Ishikawa (cell line): Measurements from ENCODE around the gene RCC1.
A peak's percentile ranks its signal among the peaks of the same experiment; 100 is the strongest.

Source experiments
- CEBPB ChIP-seq: IDR thresholded peaks from 2 replicates; pipeline ENCODE4 v1.6.1; 2012
- CREB1 ChIP-seq: IDR thresholded peaks from 2 replicates; pipeline ENCODE4 v1.6.1; 2012; ENCODE audit warnings: low read depth
- EGR1 ChIP-seq: IDR thresholded peaks from 2 replicates; pipeline ENCODE4 v1.6.1; 2012
- EP300 ChIP-seq: IDR thresholded peaks from 2 replicates; pipeline ENCODE4 v1.6.1; 2012; ENCODE audit warnings: borderline replicate concordance
- FOXM1 ChIP-seq: IDR thresholded peaks from 2 replicates; pipeline ENCODE4 v1.6.1; 2012; ENCODE audit warnings: low read depth, borderline replicate concordance
- MAX ChIP-seq: IDR thresholded peaks from 2 replicates; pipeline ENCODE4 v1.6.1; 2012
- NFIC ChIP-seq: IDR thresholded peaks from 2 replicates; pipeline ENCODE4 v1.6.1; 2012
- RAD21 ChIP-seq: IDR thresholded peaks from 2 replicates; pipeline ENCODE4 v1.6.1; 2012; ENCODE audit warnings: low read depth
- REST ChIP-seq: IDR thresholded peaks from 2 replicates; pipeline ENCODE4 v1.6.1; 2012; ENCODE audit warnings: low read depth, mild to moderate bottlenecking
- TAF1 ChIP-seq: IDR thresholded peaks from 2 replicates; pipeline ENCODE4 v1.6.1; 2012; ENCODE audit warnings: low read depth, mild to moderate bottlenecking
- TCF12 ChIP-seq: IDR thresholded peaks from 2 replicates; pipeline ENCODE4 v1.6.1; 2012; ENCODE audit warnings: low read depth
- TEAD4 ChIP-seq: IDR thresholded peaks from 2 replicates; pipeline ENCODE4 v1.6.1; 2012
- YY1 ChIP-seq: IDR thresholded peaks from 2 replicates; pipeline ENCODE4 v1.6.1; 2012; ENCODE audit warnings: low read depth
- ZBTB7A ChIP-seq: IDR thresholded peaks from 2 replicates; pipeline ENCODE4 v1.6.1; 2012; ENCODE audit warnings: low read depth
- TF ChIP-seq, protein P1 (sequence below): IDR thresholded peaks from 2 replicates; pipeline ENCODE4 v1.6.1; 2012

The RCC1 gene

DNA sequence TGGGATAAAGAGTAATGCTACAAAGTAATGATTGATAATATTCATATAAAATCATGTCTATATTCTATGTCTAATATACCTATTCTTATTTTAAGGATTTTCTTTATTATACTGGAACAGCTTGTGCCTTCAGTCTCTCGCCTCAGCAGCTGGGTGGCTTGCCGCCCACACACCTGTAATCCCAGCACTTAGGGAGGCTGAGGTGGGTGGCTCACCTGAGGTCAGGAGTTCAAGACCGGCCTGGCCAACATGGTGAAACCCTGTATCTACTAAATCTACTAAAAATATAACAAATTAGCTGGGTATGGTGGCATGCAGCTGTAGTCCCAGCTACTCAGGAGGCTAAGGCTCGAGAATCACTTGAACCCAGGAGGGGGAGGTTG lies 39.4 kb downstream of the RCC1 start:
- TF ChIP-seq REST (no peak), MAX (no peak), FOXM1 (no peak), TAF1 (no peak), CEBPB (no peak), NFIC (no peak), RAD21 (no peak), YY1 (no peak), ZBTB7A (no peak), EGR1 (no peak), CREB1 (no peak), TEAD4 (no peak), EP300 (no peak), TCF12 (no peak)
- TF ChIP-seq, protein P1, sequence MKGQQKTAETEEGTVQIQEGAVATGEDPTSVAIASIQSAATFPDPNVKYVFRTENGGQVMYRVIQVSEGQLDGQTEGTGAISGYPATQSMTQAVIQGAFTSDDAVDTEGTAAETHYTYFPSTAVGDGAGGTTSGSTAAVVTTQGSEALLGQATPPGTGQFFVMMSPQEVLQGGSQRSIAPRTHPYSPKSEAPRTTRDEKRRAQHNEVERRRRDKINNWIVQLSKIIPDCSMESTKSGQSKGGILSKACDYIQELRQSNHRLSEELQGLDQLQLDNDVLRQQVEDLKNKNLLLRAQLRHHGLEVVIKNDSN, result no peak

DNA sequence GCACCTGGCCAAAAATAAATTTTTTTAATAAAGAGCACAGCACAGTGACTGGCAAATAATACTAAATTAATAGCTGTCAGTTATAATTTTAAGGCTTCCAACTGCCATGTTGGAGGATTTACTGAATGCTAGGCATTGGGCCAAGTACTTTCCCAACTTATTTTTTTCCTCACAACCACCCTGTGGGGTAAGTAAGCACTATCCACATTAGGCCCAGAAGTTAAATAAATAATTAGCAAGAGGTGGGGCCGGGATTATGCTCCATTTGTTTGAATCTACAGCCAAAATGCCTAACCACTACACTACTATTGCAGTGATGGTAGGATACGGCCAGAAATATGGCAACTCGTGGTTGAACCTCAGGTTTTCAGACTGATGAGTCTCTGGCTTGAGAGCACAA lies 42.5 kb downstream of the RCC1 start:
- TF ChIP-seq MAX, result no peak
- TF ChIP-seq RAD21, result no peak
- TF ChIP-seq TEAD4, result no peak

- TF ChIP-seq FOXM1 (no peak), TCF12 (no peak), TEAD4 (no peak), CREB1 (no peak), ZBTB7A (no peak), TAF1 (no peak), CEBPB (no peak), YY1 (no peak), EP300 (no peak), REST (no peak), RAD21 (no peak), EGR1 (no peak), NFIC (no peak), MAX (no peak)
- TF ChIP-seq, protein P1, result no peak
Measured at GRCh38 chr1:28551381-28551780, 45.5 kb downstream of the RCC1 start.

- TF ChIP-seq TAF1 (peak; percentile 85), NFIC (peak; percentile 25; the same call in 1 of the 2 replicates), YY1 (peak; percentile 92), ZBTB7A (peak; percentile 81; the same call in 1 of the 2 replicates), CREB1 (no peak), CEBPB (no peak; the same call in 1 of the 2 replicates), FOXM1 (no peak), TEAD4 (peak; percentile 28), MAX (peak; percentile 66), RAD21 (no peak), TCF12 (peak; percentile 55; the same call in 1 of the 2 replicates), EGR1 (no peak), REST (no peak), EP300 (no peak)
- TF ChIP-seq, protein P1, result peak; percentile 37; the same call in 1 of the 2 replicates
Measured at GRCh38 chr1:28552758-28553663, 47.2 kb downstream of the RCC1 start, which contains the start of gene TRNAU1AP. TRNAU1AP (plus strand) TSS chr1:28553085; CDS start chr1:28553111, 26 bp downstream.
